Right lobe of liver (tissue), 6 donors: ENCODE measurements around the gene DNER. TPM values are rescaled to one million over a fixed set of nuclear protein-coding genes. Genes with fewer than 3 reads are reported as not detected.

Experiments used
- ATAC-seq, 4 donors: fragments of 200-7000 bp; cut with Tn5 transposase; one replicate each; pipeline ENCODE4 v1.9.1; 2020; ENCODE audit warnings: mild to moderate bottlenecking in 4 of 4, moderate library complexity in 4 of 4
- DNase-seq, 3 donors: peaks; one replicate each; pipeline ENCODE4 v3.0.0-alpha.2; 2020
- H3K27ac ChIP-seq, 3 donors: fragments of 200-600 bp; one replicate each; pipeline ENCODE4 v1.8.0; 2022
- H3K27me3 ChIP-seq, 2 donors: fragments of 200-600 bp; one replicate each; pipeline ENCODE4 v1.8.0; 2022
- H3K36me3 ChIP-seq, 4 donors: fragments of 200-600 bp; sonication (generic) in 1 of 4; one replicate each; pipeline versions ENCODE4 v1.5.1 to v1.8.0; 2017 to 2022; ENCODE audit warnings: control low read depth in 1 of 4
- H3K4me1 ChIP-seq, 4 donors: fragments of 200-600 bp; sonication (generic) in 1 of 4; one replicate each; pipeline versions ENCODE4 v1.5.1 to v1.8.0; 2017 to 2022; ENCODE audit warnings: control low read depth in 1 of 4
- H3K4me3 ChIP-seq, 3 donors: fragments of 200-600 bp; one replicate each; pipeline ENCODE4 v1.8.0; 2022
- H3K9me3 ChIP-seq, 4 donors: fragments of 200-600 bp; sonication (generic) in 1 of 4; one replicate each; pipeline versions ENCODE4 v1.5.1 to v1.8.0; 2017 to 2022; ENCODE audit warnings: control low read depth in 1 of 4
- CTCF ChIP-seq, 4 donors: fragments of 200-600 bp in 3 of 4; fragments of 450-650 bp in 1 of 4; IDR thresholded peaks; one replicate each; pipeline versions ENCODE4 v1.5.1 to v1.8.0; 2016 to 2022; ENCODE audit warnings: antibody characterized with exemption in 4 of 4, mild to moderate bottlenecking in 2 of 4
- POLR2A ChIP-seq: fragments of 450-650 bp; IDR thresholded peaks from one replicate; pipeline ENCODE4 v1.6.1; 2017; ENCODE audit warnings: antibody characterized with exemption, mild to moderate bottlenecking
- WGBS: methylation state at CpG from one replicate; pipeline ENCODE4 v1.1.6; 2018; ENCODE audit warnings: low coverage, low lambda C conversion rate; ENCODE audit not compliant: insufficient coverage; ENCODE audit errors: missing lambda C conversion rate; 5-methylcytosine and 5-hydroxymethylcytosine counted together
- intact Hi-C, 2 donors: fragments of 100-400 bp; cut with DNase I; formaldehyde crosslinking; loops; one replicate each; pipeline versions ENCODE4 v1.11.2 to v1.14.1; 2022
- total RNA-seq, 6 experiments: library from RNA; depleted of rRNA in 2 of 6; stranded (reverse); fragments of >200 nt in 2 of 6; fragmentation: NEBNext Ultra II Directional in 3 of 6; extraction: Animal tissue kit (Norgen Biotek cat#: 25700) in 3 of 6; gene quantifications; one replicate each; pipeline versions ENCODE4 v1.1.0 to v1.2.4, GENCODE V29; 2016 to 2023
- donor health status: DM: no; HTN: yes; CAD: no.
- donor health status: DM: no; HTN: no; CAD: no.
- donor health status: DM: no; HTN: no; CAD: no.
- donor health status: DM: no; HTN: yes; CAD: no.
- donor health status: DM: no; HTN: yes; CAD: no.

The DNER gene
- total RNA-seq, 6 experiments from 2014 or later, result 0.13 TPM; not detected in 5

GRCh38 chr2:229674830-229675530 is 39.4 kb downstream of the DNER start:
- DNase-seq, result no peak
- Histone ChIP-seq H3K4me1 (no peaks in the 10 kb centered on the region), H3K27me3 (peaks cover 0 to 3% of the 10 kb centered on the region in 2 donors), H3K4me3 (no peak overlapping the region), H3K9me3 (no peaks in the 10 kb centered on the region), H3K36me3 (no peaks in the 10 kb centered on the region), H3K27ac (no peak overlapping the region)
- no peak for ATAC-seq
- TF ChIP-seq POLR2A, result no peak
- no peak for TF ChIP-seq CTCF (IDR thresholded peaks at IDR 0.05)
- WGBS, result 63% methylated on average over 3 of the region's 6 CpGs
- intact Hi-C loops, result no loop called here

- 62% methylated on average over 2 of the region's 5 CpGs for WGBS
- DNase-seq, result no peak
- H3K9me3 ChIP-seq, result no peaks in the 10 kb centered on the region
- ATAC-seq, result peak in 1 of 4 donors; percentile 19
- no peak overlapping the region for H3K27ac ChIP-seq
- no peaks in the 10 kb centered on the region for H3K4me1 ChIP-seq
- no peaks in the 10 kb centered on the region for H3K36me3 ChIP-seq
- peaks cover 0 to 3% of the 10 kb centered on the region in 2 donors for H3K27me3 ChIP-seq
- no peak overlapping the region for H3K4me3 ChIP-seq
- TF ChIP-seq POLR2A (no peak), CTCF (IDR thresholded peaks at IDR 0.05) (no peak)
- intact Hi-C loops, result no loop called here
These were observed 40.7 kb downstream of the DNER start for GRCh38 chr2:229673676-229674075.

GRCh38 chr2:229672021-229672420 is 42.3 kb downstream of the DNER start:
- Histone ChIP-seq H3K27ac (no peak overlapping the region), H3K4me1 (no peaks in the 10 kb centered on the region), H3K36me3 (no peaks in the 10 kb centered on the region), H3K9me3 (no peaks in the 10 kb centered on the region), H3K4me3 (no peak overlapping the region), H3K27me3 (no peaks in the 10 kb centered on the region)
- WGBS, result 50% methylated on average over 8 of the region's 8 CpGs
- DNase-seq (no peak), ATAC-seq (no peak)
- TF ChIP-seq CTCF (IDR thresholded peaks at IDR 0.05) (no peak), POLR2A (no peak)
- intact Hi-C loops, result no loop called here

GRCh38 chr2:229669841-229670240 is 44.5 kb downstream of the DNER start:
- no peaks in the 10 kb centered on the region for H3K4me1 ChIP-seq
- ATAC-seq (no peak), DNase-seq (no peak)
- TF ChIP-seq CTCF (IDR thresholded peaks at IDR 0.05) (no peak), POLR2A (no peak)
- H3K9me3 ChIP-seq, result no peaks in the 10 kb centered on the region
- no peak overlapping the region for H3K4me3 ChIP-seq
- intact Hi-C loops, result no loop called here
- WGBS, result 39% methylated on average over 2 of the region's 3 CpGs
- H3K27me3 ChIP-seq, result no peaks in the 10 kb centered on the region
- no peaks in the 10 kb centered on the region for H3K36me3 ChIP-seq
- H3K27ac ChIP-seq, result no peak overlapping the region
